ENCODE measurements around the gene NKTR.

DNA sequence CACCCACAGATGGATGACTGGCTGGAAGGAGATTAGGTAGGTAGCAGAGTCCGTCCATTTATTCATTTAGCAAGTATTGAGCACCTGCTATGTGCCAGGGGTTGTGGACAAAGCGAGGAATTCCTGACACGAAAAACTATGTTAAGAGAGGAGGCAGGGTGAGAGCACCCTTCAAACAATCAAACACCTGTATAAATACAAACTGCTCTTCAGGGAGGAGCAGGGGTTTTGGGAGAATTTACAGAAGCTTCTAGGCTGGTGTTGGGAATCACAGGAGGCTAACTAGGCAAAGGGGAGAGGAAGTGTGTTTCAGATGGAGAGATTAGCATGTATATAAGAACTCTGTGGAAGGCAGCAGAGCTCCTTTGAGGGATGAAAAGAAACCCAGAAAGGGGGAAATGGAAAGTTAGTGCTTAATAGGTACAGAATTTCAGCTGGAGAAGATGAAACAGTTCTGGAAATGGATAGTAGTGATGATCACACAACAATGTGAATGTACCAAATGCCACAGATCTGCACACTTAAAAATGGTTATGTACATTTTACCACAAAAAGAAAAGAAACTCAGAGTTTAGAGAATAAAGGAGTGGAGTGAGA, 17.9 kb upstream of the NKTR start:
- TF ChIP-seq, protein P1, sequence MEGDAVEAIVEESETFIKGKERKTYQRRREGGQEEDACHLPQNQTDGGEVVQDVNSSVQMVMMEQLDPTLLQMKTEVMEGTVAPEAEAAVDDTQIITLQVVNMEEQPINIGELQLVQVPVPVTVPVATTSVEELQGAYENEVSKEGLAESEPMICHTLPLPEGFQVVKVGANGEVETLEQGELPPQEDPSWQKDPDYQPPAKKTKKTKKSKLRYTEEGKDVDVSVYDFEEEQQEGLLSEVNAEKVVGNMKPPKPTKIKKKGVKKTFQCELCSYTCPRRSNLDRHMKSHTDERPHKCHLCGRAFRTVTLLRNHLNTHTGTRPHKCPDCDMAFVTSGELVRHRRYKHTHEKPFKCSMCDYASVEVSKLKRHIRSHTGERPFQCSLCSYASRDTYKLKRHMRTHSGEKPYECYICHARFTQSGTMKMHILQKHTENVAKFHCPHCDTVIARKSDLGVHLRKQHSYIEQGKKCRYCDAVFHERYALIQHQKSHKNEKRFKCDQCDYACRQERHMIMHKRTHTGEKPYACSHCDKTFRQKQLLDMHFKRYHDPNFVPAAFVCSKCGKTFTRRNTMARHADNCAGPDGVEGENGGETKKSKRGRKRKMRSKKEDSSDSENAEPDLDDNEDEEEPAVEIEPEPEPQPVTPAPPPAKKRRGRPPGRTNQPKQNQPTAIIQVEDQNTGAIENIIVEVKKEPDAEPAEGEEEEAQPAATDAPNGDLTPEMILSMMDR (IDR thresholded peaks at IDR 0.05): no peak
- no peak for TF ChIP-seq POLR2A (IDR thresholded peaks at IDR 0.05)

Measured in lower leg skin (tissue), 3 donors.